T follicular helper cell (primary cell): ENCODE measurements around the gene ADD2.

Experiments used
- DNase-seq: peaks from one replicate; pipeline ENCODE4 v3.0.0-alpha.2; 2020; ENCODE audit warnings: low read depth

The ADD2 gene

GRCh38 chr2:70718736-70719135, 49.3 kb downstream of the ADD2 start:
- DNase-seq: no peak

- no peak for DNase-seq
Observed at GRCh38 chr2:70718241-70718640, 49.8 kb downstream of the ADD2 start.

DNA sequence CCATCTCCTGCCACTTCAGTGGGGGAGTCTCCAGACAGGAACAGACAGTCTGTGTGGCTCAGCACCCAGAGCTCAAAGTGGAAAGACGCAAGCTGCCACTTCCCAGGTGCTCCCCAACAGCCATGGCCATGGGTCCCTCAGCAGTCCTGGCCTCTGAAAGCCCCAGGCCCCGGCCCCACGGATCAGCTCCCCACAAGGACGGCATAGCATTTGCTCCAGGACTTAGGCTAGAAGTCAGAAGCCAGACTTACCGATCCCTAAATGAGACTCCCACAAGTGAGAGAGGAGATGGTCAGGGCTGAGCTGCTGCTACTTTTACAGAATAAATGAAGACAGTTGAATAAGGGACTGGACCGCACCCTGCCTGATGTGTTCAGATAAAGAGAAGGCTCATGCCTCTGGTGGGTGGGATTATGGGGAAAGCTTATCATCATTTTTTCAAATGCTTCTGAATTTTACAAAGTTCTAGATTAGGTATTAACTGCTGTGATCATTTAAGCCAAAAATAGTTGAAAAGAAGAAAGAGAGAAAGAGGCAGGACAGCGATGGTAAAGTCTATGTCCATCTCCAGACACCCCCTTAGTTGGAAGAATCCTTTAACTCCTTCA, 50.5 kb downstream of the ADD2 start:
- DNase-seq: no peak

DNA sequence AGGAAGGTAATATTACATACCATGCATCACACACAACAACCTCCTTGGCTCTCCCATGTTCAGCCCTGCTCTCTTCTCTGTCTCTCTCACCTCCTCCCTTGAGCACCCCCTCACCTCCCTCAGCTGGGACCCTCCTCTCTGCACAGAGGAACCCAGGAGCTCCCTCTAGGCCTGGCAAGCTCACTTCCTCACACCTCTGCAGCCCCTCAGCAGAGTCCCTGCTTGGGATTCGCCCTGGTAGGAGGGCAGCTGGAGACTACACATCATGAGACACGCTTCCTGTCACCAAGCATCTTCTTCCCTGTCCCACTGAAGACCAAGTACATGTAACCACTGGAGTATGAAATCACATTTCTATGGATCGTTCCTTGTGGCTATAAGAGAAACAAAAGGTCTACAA, 51.0 kb downstream of the ADD2 start:
- DNase-seq: no peak

DNA sequence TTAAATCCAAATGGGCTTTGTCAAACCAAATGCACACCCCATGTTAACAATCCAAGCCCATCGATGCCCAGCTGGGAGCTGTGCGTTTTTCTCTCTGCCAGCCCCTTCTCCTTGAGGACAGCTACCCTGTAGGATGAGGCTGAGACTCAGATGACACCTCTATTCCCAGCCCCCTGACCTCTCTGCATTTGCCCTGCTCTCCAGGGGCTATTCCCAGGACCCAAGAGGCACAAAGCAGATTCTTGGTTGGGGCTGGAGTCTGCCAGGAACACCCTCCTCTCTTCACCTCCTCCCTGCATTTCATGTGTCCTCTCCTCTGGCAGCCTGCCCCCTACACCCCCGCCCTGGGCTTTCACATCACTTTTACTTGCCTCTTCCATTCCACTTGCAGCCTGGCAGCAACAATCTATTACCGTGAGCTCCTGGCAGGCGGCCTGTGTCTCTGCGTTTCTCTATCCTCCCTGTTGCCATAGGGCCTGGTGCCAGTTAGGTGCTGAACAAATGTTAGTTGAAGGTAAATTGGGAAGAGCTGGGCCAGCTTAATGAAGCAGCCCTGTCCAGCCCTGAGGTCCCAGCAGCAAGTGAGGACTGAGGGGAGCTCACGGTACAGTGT, 51.8 kb downstream of the ADD2 start:
- no peak for DNase-seq

GRCh38 chr2:70715071-70715985, 52.7 kb downstream of the ADD2 start:
- no peak for DNase-seq

GRCh38 chr2:70714141-70714905, 53.7 kb downstream of the ADD2 start:
- no peak for DNase-seq

- no peak for DNase-seq
Observed at GRCh38 chr2:70712916-70713315, 55.1 kb downstream of the ADD2 start.

- DNase-seq: no peak
Observed at GRCh38 chr2:70711191-70711590, 56.8 kb downstream of the ADD2 start.

GRCh38 chr2:70710038-70710690, 57.8 kb downstream of the ADD2 start:
- DNase-seq: no peak

DNA sequence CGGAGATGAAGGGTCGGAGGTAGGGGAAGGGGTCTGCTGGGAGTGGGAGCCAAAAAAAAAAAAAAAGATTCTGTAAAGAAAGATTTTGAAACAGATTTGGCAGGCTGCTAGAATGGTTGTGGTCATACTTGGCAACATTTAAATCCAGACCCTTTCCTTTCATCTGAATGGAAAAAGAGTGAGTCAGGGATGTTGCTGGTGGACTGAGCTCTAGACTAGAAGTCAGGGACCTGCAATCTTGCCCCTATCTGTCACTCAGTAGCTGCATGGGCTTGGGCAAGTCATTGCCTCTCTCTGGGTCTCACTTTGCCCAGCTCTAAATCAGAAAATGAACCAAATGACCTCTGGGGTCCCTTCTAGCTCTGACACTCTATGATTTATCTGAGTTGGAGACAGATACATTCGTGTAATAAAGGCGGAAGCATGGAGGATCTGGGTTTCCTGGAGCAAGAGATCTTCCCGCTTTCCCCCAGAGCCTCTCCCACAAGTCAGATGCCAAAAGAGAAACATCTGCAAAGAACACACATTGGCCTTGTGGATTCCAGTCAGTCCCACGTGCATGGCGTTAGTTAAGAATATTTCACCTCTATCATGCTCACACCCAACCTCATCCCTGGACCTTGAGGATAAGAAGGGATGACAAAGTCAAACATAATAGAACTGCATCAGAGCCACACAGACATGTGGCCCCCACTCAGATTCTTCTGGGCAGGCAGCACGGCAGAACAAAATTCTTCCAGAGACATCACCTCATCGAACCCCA, 58.5 kb downstream of the ADD2 start:
- DNase-seq: no peak

DNA sequence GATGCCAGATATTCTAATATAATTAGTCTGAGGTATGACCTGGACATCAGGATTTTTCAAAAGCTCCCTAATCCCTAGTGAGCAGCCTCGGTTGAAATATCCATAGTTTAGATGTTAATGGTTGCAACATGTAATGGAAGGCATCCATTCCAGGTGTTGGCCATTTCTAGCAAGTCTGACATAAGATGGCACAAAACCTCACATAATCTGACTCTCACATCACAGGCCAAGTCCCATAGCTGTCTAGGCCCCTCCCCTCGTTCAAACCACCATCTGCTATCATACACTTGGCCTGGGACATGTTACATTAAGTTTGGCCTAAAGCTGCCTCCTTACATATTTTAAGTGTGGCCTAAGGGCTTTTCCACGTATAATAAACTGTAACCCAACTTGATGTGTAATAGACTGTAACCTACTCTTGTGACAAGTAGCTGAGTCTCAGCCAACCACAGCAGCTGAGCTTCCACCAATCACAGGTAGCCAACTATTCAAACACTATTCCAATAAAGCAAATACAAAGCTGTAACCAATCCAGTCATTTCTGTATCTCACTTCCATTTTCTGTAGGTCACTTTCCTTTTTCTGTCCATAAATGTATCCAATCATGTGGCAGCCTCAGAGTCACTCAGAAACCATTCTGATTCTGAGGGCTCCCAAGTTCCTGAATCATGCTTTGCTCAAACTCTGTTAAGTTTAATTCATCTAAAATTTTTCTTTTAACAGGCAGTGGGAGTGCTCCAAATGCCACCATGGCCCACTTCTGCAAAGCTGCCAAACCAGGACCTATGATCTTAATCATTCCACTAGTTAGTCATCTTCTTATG, 59.4 kb downstream of the ADD2 start:
- no peak for DNase-seq

DNA sequence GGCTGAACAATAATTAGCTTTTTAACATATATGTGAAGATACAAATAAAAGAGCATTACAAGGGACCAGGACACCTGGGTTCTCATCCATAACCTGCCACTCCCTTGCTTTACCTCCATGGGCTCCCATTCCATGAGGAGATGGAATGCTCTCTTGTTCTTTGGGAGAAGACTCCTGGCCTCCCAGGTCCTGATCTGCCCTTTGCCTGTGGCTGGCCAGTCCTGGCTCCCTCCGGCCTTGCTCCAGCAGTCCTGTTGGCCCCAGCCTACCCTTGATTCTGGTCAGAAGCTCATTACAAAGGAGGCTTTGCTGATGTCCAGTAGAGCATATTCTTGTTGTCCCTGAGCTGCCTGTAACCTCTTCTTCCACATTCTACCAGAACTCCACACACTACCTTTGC, 60.3 kb downstream of the ADD2 start:
- no peak for DNase-seq

GRCh38 chr2:70706026-70706795, 61.8 kb downstream of the ADD2 start:
- DNase-seq: no peak

DNA sequence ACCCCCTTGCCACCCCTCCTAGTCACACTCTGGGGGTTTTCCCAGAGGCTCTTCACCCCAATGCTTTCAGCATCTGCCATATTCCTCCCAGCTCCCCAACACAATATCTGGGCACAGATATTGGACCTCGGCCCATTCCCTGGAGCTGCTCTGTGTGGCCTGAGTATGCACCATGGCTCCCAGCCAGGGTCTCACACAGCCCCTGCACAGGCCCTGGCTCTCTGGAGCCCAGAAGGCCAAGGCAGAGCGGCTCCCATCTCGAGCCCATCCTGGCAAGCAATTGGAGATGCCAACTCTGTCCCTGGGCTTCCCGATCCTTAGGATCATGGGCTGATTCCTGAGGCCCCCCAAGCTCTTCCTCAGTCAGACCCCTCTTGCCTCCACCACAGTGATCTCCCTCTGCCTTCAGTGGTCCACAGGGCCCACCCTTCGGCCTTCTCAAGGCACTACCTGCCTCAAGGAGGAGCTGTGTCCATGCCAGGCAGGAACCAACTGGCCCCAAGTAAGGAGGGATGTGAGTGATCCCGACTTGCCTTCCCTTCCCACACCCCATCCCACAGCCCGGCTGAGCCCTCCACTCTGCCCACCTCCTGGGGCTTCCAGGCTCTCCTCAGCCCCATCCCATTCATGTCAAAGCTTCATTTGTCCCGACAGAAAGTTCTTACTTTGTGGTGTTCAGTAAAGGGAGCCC, 62.7 kb downstream of the ADD2 start:
- DNase-seq: no peak

DNA sequence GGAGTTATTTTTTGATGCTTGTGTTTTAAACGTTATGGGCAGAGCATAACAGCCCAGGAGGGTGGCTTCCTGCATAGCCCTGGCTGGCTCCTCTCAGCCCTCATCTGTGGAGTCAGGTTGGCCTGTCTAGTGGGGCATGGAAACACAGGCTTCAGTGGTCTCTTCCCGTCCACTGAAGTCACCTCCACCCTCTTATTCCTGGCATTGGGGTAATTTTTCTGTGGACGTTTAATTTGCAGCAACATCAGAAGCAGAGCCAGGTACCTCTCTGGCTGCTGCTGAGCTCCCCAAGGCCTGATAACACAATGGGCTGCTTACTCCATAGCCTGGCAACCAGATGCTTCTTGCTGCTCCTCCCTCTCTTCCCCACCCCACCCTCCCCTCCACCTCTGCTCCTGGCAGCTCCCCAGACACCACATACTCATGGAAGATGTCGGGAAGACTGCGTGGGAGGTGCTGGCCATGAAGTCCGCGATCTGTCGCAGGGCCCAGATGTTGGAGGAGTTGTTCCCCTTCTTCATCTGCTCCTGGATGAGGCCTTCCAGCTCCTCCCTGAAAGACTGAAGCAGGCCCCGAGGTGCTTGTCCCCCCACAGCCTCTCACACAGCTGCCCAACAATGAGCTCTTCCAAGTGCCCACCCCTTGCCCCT, 64.0 kb downstream of the ADD2 start:
- DNase-seq: no peak

DNA sequence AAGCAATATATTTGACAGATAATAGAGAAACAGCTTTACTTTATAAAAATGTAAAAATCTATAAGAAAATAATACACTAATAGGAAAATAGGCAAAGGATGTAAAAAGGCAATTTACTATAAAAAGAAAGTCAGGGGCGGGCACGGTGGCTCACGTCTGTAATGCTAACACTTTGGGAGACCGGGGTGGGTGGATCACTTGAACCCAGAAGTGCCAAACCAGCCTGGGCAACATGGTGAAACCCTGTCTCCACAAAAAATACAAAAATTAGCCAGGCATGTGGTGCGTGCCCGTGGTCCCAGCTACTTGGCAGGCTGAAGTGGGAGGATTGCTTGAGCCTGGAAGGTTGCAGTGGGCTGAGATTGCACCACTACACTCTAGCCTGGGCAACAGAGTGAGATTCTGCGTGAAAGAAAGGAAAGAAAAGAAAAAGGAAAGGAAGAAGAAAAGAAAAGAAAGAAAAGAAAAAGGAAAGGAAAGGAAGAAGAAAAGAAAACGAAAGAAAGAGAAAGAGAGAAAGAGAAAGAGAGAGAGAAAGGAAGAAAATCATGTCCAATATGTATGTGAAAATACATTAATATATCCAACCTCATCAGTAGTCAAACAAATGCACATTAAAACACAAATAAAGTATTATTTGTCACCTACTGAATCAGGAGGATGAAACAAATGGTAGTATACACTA, 65.1 kb downstream of the ADD2 start:
- no peak for DNase-seq

DNA sequence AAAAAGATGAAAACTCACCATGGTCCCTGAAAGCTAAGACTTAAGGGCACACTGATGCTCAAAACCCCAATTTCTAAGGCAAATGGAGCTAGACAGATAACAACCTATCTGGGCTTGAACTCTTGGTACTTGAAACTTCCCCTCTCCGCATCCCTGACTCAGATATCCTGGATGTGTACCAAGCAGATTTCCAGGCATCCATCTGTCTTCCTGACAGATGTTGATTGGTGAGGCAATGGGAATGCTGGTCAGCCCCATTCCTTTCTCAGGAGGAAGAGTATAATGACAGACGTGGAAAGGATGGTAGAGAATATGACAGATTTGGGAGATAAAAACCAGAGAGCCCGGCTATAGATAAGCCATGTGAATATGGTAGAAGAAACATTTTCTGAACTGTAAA, 69.2 kb downstream of the ADD2 start:
- no peak for DNase-seq
